Stimulated activated CD8-positive, alpha-beta memory T cell treated with anti-CD3 and anti-CD28 coated beads, Interleukin-4, amount 100 ng/mL, for 1 hour (primary cell): ENCODE results near the gene BBX.

Experiments used
- DNase-seq, 2 donors: peaks; one replicate each; pipeline ENCODE4 v3.0.0-alpha.2; 2020; ENCODE audit warnings: low read depth in 2 of 2, low spot score in 1 of 2

The BBX gene

DNA sequence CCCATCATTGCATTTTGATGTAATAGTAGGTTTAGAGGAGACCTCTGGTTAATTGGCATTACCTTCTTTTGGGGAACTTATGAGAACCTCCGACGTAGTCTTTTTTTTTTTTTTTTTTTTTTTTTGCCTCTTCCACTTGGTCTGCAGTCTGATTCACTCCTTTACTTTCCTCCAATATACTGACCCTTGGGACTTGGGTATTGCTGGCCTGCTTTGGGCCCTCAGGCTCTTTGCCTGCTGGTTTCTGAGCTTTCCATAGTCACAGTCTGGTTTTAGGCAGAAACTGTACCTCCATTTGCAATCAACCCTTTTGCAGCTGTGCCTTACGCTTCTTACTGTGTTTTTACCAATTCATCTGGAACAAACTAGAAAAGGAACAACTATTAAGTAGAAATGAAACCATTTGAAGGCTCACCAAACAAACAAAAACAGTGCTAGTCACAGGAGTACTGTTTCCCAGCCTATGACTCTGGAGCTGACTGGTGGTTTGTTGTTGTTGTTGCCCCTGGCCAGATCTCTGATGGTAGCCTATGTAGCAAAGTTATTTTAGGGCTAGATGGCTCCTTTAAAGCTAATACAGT is 272.8 kb downstream of the BBX start:
- DNase-seq, result no peak

DNA sequence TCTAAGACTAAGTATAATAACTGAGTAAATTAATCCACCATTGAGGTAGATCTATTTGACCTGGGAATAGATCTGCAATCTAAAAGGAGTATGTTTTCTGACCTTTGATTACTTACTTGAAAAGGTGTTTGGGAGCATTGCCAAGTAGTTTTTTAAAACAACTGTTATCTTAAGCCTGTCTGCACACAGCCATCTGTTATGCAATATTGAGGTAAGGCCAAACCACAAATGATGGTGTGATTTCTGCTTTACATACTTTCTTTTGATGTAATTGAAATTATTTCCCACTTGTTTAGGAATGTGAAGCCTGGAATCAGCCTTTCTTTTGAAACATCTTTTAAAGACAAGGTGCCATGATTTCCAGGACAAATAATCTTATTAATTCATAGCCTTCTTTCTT is 274.0 kb downstream of the BBX start:
- no peak for DNase-seq

DNA sequence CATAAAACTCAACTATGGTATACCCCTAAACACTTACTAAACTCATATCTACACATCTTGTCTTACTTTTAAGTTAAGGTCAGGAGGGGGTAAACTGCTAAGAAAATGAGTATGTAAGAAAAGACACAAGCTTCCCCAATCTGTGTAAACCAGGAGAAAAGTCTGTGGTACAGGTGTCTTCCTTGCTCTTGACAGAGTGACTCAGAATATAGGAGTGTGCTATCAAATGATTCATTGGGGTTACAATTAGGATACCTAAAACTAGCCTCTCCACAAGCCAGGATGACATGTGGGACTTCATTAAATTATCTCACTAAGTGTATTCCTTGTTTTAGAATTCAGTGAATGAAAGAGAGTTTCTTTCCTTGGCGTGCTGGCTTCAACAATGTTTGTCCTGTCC is 274.8 kb downstream of the BBX start:
- DNase-seq, result no peak

DNA sequence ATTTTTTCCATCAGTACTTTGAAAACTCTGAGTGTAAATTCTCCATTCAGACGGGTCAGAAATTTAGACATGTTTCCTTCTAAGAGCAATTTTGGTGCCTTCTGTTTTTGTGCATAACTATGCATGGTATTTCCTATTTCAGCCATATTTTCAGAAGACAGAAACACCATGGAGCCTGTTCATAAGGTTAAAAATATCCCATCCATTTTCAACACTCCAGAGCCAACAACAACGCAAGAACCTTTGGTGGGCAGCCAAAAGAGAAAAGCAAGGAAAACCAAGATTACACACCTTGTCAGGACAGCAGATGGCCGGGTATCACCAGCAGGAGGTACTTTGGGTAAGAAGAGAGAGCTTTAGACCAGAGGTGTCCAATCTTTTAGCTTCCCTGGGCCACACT is 275.6 kb downstream of the BBX start:
- no peak for DNase-seq

DNA sequence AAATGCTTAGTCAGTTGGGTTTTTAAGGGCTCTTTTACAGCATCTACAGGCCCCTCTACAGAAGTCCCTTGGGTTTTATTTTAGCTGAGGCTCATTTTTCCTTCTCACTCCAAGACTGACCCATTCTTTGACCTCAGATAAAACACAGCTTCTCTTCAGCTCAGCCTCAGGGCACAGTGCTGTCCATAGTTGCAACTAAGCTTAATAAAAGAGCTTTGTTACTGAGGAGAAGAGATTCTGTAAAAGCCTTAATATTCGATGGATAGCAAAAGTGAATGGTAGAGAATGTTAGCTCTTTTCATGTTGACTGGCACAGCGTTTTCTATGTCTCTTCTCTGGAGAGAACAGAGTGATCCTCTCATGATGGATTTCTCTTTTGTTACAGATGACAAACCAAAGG is 277.9 kb downstream of the BBX start:
- no peak for DNase-seq

DNA sequence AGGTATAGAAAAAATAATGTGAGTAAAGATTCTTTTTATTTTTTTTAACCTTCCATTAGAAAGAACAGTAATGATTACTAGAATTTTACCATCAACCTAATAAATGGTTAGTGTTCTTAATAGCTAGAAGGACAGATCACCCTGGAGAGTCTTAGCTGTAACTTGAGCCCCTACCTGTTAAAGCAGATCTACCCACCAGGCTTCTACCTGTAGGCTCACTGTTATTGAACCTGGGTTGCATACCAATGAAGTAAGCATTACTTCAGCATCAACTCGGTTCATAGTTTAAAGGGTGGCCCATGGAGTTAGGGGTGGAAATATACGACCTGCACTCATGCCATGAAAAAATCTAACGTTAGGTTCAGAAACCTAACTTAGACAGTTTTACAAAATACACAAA is 280.4 kb downstream of the BBX start:
- DNase-seq, result no peak

DNA sequence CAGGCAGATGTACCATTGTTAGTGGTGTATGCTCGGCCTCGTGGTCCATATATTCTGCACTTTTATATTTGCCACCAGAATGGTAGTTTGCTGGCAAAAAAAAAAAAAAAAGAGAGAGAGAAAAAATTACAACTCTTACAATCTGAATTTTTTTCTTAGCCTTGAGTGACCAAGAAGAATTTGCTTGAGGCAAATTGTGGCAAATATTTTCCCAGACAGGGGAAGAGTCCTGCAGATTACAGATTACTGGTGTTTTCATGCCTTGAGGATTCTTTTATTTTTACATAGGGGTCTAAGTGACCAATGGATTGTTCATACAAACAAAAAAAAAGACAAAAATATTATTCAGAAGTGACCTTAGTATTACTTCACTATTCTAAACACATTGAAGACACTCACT is 283.3 kb downstream of the BBX start:
- no peak for DNase-seq

DNA sequence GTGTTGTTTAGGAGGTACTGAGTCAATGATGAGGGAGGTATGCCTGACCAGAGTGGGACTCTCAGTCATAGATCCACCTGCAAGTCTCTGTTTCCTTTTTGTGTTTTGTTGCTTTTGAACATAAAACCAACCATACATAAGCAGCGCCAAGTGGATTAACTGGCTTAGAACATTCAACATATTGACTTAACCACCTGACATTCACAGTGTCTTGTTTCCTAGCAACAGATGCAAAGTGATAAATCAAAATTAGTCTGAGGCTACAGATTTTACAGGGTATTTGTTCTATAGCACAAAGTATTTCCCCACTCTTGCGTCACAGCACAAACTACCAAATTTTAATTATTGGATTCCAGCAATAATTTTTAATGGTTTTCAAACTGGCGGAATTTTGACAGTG is 283.8 kb downstream of the BBX start:
- DNase-seq, result no peak

DNA sequence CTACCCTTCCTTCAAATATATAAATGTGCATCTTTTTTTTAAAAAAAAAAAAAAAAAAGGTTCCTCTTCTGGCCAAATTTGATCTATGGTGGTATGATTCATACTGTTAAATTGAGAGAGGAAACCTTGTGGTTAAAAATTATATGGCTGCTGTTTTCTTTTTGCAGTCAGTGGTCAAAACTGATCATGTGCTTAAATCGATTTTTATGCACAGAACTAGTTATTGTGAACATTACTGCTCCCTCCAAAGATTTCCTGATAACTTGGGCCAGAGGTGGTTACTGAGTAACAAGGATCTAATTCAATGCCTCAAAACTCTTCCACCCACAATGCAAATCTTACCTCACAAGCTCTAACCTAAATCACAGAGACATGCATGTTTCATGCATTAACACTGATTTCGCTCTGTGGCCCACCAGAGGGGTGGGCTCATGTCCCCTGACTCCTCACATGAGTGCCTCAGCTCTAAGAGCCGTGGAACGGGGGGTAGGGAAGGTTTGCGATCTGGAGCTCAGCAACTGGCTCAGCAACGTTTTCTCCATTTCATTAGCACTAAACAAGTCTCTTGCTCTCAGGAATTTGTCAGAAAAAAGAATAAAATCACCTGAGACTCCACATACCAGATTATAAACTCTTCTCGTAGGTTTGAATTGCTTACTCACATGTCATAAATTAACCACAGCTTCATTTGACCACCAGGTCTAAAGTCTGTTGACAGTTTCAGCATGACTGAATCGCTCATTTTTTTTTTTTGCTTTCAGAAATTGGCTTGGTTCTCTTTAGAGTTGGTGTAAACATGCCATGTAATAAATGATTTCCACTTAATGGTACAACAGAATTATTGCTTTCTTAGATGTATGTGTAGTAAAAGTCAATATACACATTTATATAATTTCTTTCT is 287.7 kb downstream of the BBX start:
- DNase-seq, result no peak

DNA sequence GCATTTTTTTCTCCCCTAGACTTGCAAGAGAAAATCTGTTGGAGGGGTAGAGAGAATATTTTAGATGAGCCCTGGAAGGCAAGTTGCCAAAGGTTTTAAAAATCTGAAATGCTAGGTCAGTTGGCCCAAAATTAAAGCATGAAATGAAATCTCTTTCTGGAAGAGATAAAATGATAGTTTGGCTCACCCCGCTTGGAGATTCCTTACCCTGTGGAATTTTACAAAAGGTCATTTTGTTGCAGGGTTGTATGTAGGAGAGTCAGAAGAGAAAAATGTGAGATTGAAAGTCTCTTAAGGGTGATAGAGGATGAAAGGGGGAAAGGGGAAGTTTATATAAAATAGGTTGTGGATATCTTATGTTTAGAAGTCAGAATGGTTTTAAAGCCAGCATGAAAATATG is 290.3 kb downstream of the BBX start:
- no peak for DNase-seq

DNA sequence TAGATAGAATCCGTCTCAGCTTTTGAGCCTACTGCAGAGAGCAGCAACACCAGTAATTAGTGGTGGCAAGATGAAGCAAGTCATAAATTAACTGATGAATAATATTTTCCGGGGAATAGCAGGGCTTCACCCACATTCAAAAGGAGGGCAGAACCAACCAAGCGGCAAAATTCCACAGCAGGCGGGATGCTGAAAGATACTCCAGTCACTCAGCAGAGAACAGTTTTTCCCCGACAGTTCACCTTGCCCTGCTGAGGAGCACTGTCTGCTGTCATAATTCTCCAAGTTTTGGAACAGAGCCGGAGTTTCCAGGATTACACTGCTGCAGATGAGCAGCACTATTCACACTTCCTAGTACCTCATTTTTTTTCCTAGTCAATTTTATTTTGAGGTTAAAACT is 293.3 kb downstream of the BBX start:
- DNase-seq, result no peak

DNA sequence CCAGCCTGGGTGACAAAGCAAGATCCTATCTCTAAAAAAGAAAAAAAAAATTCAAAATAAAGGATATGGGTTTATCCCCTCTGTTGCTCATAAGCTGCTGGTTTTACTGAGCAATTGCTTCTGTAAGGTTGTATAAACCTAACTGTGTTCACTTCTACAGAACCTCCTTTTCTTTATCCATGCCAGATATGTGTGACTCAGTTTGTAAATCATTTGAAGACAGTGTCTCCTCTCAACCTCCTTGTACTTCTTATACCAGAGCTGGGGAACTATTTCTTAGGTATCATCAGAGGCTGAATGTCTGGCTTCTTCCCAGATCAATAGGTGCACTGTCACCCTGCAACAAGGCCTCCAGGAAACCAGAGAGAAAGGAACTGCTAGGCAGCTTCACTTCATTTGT is 294.3 kb downstream of the BBX start:
- DNase-seq, result no peak

DNA sequence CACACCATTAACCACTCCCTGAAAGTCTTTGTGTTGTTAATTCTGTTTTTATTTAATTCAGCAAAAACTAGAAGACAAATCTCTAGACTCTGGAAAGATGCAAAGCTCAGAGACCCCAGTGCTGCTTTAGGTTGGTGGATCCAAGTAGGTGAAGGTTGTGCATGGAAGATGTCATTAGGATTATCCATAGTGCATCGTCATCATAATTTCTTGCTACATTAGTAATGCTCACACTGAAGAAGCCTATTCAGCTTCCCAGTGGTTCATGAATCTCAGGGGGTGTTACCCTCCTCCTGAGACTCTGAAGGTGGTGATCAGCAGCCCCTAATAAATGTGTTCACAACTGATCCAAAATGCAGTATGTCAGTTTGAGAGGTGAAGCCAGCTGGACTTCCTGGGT is 295.3 kb downstream of the BBX start:
- no peak for DNase-seq

DNA sequence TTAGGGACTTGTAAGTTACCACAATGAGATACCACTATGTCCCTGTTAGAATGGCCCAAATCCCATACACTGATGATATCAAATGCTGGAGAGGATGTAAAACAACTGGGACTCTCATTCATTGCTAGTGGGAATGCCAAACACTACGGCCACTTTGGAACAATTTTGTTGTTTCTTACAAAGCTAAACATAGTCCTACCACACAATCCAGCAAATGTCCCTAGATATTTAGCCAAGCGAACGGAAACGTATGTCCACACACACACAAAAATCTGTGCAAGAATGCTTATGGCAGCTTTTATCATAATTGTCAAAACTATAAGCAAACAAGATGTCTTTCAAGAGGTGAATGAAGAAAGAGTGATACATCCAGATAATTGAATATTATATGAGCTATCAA is 296.9 kb downstream of the BBX start:
- DNase-seq, result no peak

DNA sequence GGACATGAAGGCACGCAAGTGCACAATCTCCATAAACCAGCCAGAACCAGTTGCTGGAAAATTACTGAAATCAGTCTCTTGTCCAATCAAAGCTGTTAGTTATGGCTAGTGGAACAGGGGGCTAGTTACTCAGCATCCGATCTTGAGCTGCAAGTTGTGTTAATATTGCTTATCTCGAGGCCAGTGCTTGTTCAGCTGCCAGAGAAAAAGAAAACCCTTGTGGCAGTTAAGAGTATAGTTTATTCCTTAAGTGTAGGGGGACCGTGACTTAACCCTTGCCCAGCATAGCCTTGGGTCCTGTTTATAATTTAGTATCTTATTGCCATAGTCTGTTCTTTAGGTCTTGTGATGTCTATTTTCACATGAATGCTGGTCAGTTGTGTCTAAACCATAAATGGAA is 299.5 kb downstream of the BBX start:
- DNase-seq, result no peak

DNA sequence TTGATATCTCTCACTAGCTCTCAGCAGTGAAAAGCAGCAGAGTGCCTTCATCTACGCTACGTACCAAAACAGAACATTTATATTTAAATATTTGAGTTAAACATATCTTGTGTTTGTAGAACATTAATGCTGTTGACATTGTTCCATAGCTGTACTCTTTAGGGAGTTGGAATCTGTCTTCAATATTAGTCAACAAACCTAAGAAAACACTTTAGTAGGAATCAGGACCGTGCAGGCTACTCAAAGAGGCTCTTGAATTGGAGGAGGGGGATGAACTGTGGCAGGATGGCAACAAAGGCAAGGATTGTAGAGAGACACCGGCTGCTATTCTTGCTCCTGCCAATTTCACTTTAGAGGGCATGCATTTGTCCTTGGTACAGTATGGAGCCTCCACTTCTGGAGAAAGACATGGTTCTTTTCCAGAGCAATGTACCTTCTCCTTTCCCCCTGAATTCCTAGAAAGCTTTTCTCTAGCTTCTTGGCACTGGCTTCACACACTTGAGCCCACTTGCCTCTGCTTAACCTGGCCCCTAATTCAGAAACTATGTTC is 302.1 kb downstream of the BBX start:
- DNase-seq, result no peak

DNA sequence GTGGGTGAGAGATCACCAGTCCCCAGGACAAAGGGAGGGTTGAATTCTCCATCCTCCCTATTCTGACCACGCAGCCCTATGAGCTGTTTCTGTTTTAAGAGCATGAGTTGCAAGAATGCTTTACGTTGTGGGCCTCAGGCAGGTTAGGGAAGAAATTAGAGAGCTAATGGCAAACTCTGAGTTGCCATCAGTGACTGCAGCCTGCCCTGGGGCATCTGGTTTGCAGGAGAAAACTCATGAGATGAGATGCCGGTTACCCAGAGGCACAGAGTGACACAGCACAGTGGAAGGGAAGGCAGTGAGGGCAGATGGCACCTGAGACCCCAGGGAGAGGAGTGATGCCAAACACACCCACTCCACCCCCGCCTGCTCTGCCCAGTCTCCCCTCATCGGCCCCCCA is 302.8 kb downstream of the BBX start:
- no peak for DNase-seq

DNA sequence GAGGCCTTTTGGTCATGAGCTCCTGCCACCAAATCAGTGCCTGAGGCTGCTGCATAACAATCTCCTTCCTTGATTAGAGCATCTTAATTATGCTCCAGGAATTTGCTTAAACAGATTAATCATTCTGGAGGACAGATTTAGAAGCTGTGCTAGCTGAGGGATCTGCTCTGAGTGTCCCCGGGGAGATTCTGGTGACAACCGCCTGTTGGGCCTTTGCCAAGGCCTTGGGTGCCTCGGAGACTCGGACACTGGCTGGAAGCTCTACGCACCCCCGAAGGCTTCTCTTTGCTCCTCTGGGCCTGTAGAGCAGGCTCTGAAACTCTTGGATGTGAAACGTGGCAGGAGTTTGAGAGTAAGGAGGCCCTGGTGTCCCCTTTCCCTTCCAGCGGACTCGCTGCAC is 304.0 kb downstream of the BBX start:
- no peak for DNase-seq

DNA sequence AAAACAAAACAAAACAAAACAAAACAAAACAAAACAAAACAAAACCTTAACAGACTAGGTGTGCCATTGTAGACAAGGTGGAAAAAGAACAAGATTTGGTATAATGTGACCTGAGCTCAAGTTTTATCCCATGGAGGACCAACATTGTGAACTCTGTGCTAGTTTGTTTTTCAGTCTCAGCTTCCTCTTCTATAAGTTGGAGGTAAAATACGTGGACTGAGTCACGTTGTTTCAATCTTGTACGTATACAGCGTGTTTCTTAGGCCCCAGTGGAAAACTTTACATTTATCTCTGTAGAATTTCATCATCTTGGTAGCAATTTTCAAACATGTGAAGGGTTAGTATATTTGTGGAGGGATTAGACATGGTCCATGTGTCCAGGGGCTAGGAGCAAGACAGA is 306.4 kb downstream of the BBX start:
- DNase-seq, result no peak

DNA sequence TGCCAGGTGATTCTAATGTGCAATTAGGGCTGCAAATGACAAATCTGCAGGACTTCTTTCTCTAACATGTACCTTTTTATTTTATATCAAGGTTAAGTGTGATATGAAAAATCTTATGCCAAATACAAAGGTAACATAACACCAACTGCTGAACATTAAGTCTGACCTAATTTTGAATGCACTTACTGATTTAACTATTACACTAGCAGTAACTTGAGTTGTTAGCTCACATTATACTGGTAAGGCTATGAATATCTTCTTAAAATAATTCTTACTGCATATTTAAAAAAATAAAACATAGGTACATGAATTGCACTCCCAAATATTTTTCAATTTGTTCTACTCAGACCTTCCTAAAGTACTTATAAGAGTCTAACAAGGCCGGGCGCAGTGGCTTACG is 308.8 kb downstream of the BBX start:
- DNase-seq, result no peak

DNA sequence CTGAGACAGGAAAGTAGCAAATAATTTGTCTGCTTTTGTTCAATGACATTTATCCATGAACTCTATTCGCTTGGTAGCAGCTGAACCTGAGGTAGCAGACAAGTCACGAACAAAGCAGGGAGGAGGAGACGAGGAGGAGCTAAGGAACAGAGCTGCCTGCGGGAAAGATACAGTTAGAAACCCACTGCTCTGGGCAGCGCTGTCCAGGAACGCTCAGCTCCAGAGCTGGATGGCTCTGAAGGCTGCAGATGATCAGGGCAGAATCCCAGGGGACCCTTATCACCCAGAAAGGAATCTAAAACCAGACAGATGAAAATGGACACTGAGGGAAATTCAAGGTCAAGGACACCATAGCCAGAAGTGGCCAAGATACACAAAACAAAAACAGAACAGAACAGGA is 310.3 kb downstream of the BBX start:
- DNase-seq, result no peak

DNA sequence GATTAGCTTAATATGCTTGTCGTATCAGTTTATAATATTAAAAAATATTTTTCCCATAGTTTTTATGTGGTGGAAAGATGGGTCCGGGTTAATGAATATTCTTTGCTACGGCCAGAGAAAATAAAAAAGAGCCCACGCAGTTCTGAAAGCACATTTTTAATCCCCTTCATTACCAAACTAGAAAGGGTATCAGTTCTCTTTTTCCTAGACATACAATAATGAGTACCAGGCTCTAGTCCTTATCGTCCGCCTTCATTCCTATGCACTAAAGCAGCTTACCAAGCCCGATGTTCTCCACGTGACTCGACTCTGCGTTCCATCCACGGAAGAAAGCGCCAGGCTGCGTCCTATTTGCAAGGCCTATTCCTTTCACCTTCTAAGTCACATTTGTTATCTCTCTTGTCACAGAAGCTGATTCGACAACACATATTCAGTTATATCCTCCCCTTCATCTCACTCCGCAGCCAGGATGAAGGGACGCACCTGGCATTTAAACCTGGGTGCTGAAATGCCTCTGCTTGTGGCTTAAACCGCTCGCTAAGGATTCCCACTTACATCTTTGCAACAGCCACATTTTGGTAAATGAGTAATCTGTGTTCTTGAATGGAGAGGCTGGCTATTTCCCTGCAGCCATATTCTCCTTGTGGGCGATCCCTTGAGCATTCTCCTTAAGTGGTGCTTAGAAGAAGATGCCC is 311.1 kb downstream of the BBX start:
- no peak for DNase-seq
